Stimulated activated CD4-positive, alpha-beta T cell treated with anti-CD3 and anti-CD28 coated beads, Interleukin-2, amount 100 ng/mL, for 4 hours (primary cell): Measurements from ENCODE around the gene ADCY9.
A peak's percentile ranks its signal among the peaks of the same experiment; 100 is the strongest.

Experiments
- DNase-seq: peaks from one replicate; pipeline ENCODE4 v3.0.0-alpha.2; 2020; ENCODE audit warnings: low read depth

Gene ADCY9

DNA sequence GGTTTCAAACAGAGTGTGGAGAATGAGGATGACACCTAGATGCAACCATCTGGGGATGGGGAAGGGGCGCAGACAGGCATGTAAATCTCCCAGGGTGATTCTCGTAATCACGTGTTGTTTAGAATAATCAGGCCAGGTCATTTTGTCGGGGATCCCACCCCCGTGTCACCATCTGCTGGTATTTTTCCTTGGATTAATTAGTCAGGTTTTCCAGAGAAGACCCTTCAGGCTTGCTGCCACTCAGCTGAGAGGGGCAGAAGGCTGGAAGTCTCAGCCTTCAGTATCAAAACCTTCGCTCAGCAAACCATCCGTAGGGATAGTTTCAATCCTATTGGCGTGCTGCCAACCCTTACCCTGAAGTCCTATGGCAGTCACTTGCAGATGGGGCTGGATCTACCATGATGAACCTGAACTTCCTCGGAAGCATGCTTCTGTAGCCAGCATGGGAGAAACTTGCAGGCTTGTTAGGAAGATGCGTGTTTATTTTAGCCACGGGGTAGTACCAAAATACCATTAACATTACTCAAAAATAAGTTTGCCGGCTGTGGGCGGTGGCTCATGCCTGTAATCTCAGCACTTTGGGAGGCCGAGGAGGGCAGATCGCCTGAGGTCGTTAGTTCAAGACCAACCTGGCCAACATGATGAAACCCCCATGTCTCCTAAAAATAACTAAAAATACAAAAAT, 7.5 kb upstream of the ADCY9 start:
- no peak for DNase-seq

GRCh38 chr16:4120176-4120575, 3.9 kb upstream of the ADCY9 start:
- no peak for DNase-seq

GRCh38 chr16:4117250-4117578, 972 bp upstream of the ADCY9 start:
- no peak for DNase-seq

- DNase-seq = no peak
Observed at GRCh38 chr16:4115949-4116318, 308 bp downstream of the ADCY9 start.

GRCh38 chr16:4115209-4115948, 863 bp downstream of the ADCY9 start:
- peak; percentile 15 for DNase-seq

DNA sequence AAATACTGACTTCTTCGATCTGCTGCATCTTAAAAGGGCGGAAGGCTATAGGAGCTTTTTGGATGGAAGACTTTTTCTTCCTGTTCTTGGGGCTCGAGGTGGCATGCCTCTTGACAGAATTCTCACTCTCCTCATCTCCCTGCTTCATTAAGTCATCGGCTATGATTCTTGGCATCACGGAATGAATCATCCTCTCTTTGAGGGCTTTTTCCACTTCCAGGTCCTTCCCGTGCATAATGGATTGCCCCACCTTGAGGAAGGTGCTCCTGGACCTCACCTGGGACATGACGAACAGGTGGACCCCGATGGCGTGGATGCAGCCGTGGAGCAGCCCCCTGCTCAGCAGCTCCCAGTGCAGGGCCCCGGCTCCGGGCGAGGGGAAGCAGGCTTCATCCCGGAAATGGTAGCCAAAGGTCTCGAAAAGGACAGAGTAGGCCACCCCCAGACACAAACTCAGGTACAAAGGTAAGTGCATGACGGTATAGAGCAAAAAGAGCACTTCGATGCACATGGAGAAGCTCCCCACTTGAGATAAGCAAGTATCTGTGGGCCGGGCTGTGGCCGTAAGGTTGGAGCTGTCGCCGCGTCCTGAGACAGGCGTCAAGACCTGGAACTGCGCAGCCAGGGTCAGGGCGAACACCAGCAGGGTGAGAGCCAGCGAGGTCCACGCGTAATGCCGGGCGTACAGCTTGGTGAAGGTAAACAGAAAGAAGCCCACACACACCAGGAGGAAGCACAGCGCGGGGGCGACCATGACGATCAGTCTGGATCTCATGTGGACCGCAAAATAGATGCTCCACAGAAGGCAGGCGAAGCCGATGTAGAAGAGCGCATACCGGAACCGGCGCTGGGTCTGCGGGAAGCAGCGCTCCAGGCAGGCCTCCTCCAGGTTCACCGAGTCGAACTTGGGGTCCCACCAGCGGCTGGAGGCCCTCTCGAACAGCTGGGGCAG, 1.7 kb downstream of the ADCY9 start:
- no peak for DNase-seq

DNA sequence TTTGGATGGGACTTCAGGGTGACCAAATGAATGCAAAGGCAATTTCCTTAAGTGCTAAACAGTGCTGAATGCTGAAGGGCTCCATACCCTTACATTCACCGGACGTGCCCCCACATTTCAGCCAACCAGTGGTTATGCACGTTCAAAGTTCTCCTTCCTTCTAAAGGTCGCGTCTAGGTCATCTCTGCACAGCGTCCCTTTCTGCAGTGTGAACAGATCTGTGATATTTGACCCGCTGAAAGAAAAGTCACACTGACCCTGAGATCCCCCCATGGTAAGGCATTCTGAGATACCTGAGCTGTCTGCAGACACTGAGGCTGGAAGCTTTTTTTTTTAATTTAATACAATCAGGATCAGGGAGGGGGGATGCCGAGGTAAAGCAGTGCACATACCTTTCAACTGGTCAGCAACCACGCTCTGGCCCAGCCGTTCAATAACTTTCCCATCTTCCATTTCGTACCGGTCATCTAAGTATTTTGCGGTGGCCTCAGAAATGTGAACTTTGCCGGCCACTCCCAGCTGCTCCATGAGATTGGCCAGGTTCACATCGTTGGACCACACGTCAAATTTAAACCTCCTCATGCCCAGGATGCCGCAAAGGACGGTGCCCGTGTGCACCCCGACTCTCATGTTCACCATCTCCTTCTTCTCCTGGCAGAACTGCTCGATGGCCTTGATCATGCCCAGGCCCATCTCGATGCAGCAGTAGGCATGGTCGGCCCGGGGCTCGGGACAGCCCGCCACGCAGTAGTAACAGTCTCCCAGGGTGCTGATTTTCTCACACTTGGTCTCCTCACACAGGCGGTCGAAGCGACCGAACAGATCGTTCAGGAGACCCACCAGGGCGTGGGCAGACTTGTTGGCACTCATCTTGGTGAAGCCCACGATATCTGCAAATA, 2.6 kb downstream of the ADCY9 start:
- DNase-seq = no peak

GRCh38 chr16:4111748-4112696, 4.2 kb downstream of the ADCY9 start:
- DNase-seq = no peak

DNA sequence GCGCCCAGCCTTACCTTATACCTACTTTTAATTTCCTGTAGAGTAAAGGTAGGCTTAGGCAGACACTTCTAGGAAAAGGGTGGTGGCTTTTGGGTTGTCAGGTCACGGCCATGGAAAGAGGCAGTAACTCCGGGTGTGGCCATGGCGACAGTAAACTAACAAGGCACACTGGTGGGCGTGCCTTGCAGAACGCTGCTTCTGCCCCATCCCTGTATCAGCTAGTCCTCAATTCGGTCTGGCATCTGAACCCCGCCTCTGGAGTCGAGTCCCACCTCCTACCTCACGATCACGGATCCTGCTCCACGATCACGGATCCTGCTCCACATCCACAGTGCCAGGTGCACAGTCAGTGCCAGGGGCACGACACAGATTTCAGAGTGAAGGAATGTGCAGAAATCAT, 5.6 kb downstream of the ADCY9 start:
- no peak for DNase-seq

GRCh38 chr16:4110065-4110464, 6.2 kb downstream of the ADCY9 start:
- DNase-seq = no peak

GRCh38 chr16:4109250-4109736, 6.9 kb downstream of the ADCY9 start:
- no peak for DNase-seq

GRCh38 chr16:4106516-4106915, 9.7 kb downstream of the ADCY9 start:
- DNase-seq = no peak

GRCh38 chr16:4105848-4106247, 10.4 kb downstream of the ADCY9 start:
- DNase-seq = no peak

DNA sequence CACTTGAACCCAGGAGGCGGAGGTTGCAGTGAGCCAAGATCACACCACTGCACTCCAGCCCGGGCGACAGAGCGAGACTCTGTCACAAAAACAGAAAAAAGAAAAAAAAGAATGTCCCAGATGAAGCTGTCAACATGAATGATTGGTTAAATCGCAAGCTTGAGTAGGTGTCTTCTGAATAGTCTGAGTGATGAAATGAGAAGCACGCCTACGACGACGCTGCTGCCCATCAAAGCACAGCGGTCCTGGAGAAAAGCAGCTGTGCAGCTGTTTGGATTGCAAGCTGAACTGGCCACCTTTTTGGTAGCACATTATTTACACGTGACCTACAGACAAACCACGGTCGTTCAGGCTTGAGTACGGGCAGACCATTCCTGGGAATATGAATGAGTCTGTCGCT, 12.5 kb downstream of the ADCY9 start:
- DNase-seq = no peak

GRCh38 chr16:4101421-4102219, 14.6 kb downstream of the ADCY9 start:
- DNase-seq = no peak

GRCh38 chr16:4098501-4098900, 17.7 kb downstream of the ADCY9 start:
- DNase-seq = no peak

DNA sequence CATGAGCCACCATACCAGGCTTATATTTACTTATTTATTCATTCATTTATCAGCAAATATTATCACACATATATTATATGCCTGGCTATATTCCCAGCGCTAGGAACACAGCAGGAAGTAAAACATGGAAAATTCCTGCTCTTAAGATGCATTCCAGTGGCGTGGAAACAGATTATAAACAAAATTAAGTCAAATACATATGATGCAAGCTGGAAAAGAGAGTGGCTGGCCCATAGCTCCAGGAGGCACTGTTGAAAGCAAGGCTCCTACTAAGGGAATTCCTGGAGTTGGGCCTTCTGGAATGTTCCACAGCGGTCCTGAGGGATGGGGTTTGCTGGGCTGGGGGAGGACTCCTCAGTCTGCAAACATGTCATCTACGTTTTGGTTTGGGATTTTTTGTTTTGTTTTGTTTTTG, 18.4 kb downstream of the ADCY9 start:
- DNase-seq = no peak

GRCh38 chr16:4096509-4096908, 19.7 kb downstream of the ADCY9 start:
- no peak for DNase-seq

GRCh38 chr16:4094127-4094773, 22.0 kb downstream of the ADCY9 start:
- DNase-seq = no peak
